GM12891 (cell line): ENCODE data around the gene LRMDA.

ENCODE experiments used
- PAX5 ChIP-seq: IDR thresholded peaks from 2 replicates; pipeline ENCODE4 v1.6.1; 2011; ENCODE audit warnings: low read length, moderate library complexity, mild to moderate bottlenecking; ENCODE audit not compliant: insufficient read depth, severe bottlenecking
- POLR2A ChIP-seq: IDR thresholded peaks from 2 replicates; pipeline ENCODE4 v1.6.1; 2011; ENCODE audit warnings: low read depth, low read length, control low read depth
- POLR2AphosphoS5 ChIP-seq: IDR thresholded peaks from 2 replicates; pipeline ENCODE4 v1.6.1; 2011; ENCODE audit warnings: low read depth, low read length, control low read depth
- SPI1 ChIP-seq: IDR thresholded peaks from 2 replicates; pipeline ENCODE4 v1.6.1; 2011; ENCODE audit warnings: low read depth, low read length, control low read depth
- TAF1 ChIP-seq: IDR thresholded peaks from 2 replicates; pipeline ENCODE4 v1.6.1; 2011; ENCODE audit warnings: low read depth, low read length, control low read depth

GRCh38 chr10:76270464-76270863 lies 839.0 kb downstream of the LRMDA start:
- no peak for TF ChIP-seq POLR2A
- TF ChIP-seq TAF1 = no peak
- TF ChIP-seq POLR2AphosphoS5 = no peak
- no peak for TF ChIP-seq SPI1
- TF ChIP-seq PAX5 = no peak
